Kidney (tissue), 14 donors: ENCODE results near the gene PLB1. TPM values are rescaled to one million over a fixed set of nuclear protein-coding genes. Genes with fewer than 3 reads are reported as not detected.

Source experiments
- DNase-seq, 5 donors: peaks; one replicate each; pipeline ENCODE4 v3.0.0-alpha.2; 2013 to 2020
- FAIRE-seq: peaks from 2 replicates; lab custom pipeline; 2012; peaks lifted over from hg19 to GRCh38; lab: Jason Lieb, UNC
- H3K27ac ChIP-seq, 2 donors: one replicate each; pipeline ENCODE4 v1.7.0; 2013; ENCODE audit warnings: low read depth in 2 of 2, low read length in 2 of 2, inconsistent platforms in 1 of 2
- H3K27me3 ChIP-seq: one replicate; pipeline ENCODE4 v1.7.1; 2013; ENCODE audit warnings: low read length, inconsistent platforms; ENCODE audit not compliant: control insufficient read depth, insufficient read depth
- H3K36me3 ChIP-seq, 3 donors: one replicate each; pipeline versions ENCODE4 v1.7.0 to v1.7.1; 2013; ENCODE audit warnings: low read length in 3 of 3, control low read depth in 1 of 3, inconsistent platforms in 1 of 3; ENCODE audit not compliant: insufficient read depth in 3 of 3, control insufficient read depth in 2 of 3
- H3K4me1 ChIP-seq, 3 donors: one replicate each; pipeline versions ENCODE4 v1.7.0 to v1.7.1; 2013; ENCODE audit warnings: low read length in 3 of 3, inconsistent platforms in 1 of 3, low read depth in 1 of 3; ENCODE audit not compliant: control insufficient read depth in 2 of 3, insufficient read depth in 2 of 3
- H3K4me3 ChIP-seq, 3 donors: one replicate each; pipeline versions ENCODE4 v1.7.0 to v1.8.1; 2013; ENCODE audit warnings: low read length in 3 of 3, control low read depth in 1 of 3, inconsistent platforms in 1 of 3
- H3K9ac ChIP-seq, 3 donors: one replicate each; pipeline versions ENCODE4 v1.7.0 to v1.7.1; 2013; ENCODE audit warnings: low read length in 3 of 3, control low read depth in 1 of 3, inconsistent platforms in 1 of 3
- H3K9me3 ChIP-seq, 3 donors: one replicate each; pipeline versions ENCODE4 v1.7.0 to v1.7.1; 2013; ENCODE audit warnings: low read length in 3 of 3, control low read depth in 1 of 3, inconsistent platforms in 1 of 3; ENCODE audit not compliant: control insufficient read depth in 2 of 3, insufficient read depth in 1 of 3
- intact Hi-C: fragments of 100-400 bp; cut with DNase I; formaldehyde crosslinking; loops from one replicate; pipeline ENCODE4 v1.11.1; 2022
- polyA plus RNA-seq: library from polyadenylated mRNA; stranded (reverse); fragments of 350-450 nt; fragmentation: Illumina TruSeq; extraction: RNeasy Lipid Tissue Mini Kit (QIAGEN cat#74804); gene quantifications from one replicate; pipeline ENCODE4 v1.2.3, GENCODE V29; 2014; ENCODE audit warnings: low read depth, low replicate concordance; ENCODE audit not compliant: insufficient read depth
- total RNA-seq: library from RNA; stranded (reverse); fragmentation: NEBNext Ultra II Directional; extraction: Animal tissue kit (Norgen Biotek cat#: 25700); gene quantifications from one replicate; pipeline ENCODE4 v1.2.1, GENCODE V29; 2021
- TF ChIP-seq, protein P1 (sequence below): IDR thresholded peaks from 3 replicates; pipeline ENCODE4 v1.5.1; 2012; ENCODE audit warnings: mild to moderate bottlenecking, moderate library complexity, borderline replicate concordance; ENCODE audit not compliant: insufficient read depth; ENCODE audit errors: extremely low read depth
- donor health status: control.
- donor health status: control.
- donor health status: control.
- donor health status: control.
- donor health status: control.
- donor health status: DM: yes; HTN: yes; CAD: no.
- donor health status: Normal renal cell carcinoma (clear cell type).

The PLB1 gene
- total and polyA plus RNA-seq, 2 donors from 2014 or later: 0.95 to 6.8 TPM

- Histone ChIP-seq H3K9me3 (no peaks in the 10 kb centered on the region), H3K4me1 (no peaks in the 10 kb centered on the region), H3K36me3 (no peaks in the 10 kb centered on the region), H3K9ac (no peak overlapping the region), H3K4me3 (no peak overlapping the region), H3K27ac (no peak overlapping the region), H3K27me3 (no peaks in the 10 kb centered on the region)
- TF ChIP-seq, protein P1, sequence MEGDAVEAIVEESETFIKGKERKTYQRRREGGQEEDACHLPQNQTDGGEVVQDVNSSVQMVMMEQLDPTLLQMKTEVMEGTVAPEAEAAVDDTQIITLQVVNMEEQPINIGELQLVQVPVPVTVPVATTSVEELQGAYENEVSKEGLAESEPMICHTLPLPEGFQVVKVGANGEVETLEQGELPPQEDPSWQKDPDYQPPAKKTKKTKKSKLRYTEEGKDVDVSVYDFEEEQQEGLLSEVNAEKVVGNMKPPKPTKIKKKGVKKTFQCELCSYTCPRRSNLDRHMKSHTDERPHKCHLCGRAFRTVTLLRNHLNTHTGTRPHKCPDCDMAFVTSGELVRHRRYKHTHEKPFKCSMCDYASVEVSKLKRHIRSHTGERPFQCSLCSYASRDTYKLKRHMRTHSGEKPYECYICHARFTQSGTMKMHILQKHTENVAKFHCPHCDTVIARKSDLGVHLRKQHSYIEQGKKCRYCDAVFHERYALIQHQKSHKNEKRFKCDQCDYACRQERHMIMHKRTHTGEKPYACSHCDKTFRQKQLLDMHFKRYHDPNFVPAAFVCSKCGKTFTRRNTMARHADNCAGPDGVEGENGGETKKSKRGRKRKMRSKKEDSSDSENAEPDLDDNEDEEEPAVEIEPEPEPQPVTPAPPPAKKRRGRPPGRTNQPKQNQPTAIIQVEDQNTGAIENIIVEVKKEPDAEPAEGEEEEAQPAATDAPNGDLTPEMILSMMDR: no peak
- DNase-seq: no peak
- FAIRE-seq: no peak
- intact Hi-C loops: loop anchor here (10.0 kb wide), 1 partner anchor 745 kb away; no protein-coding TSS in a partner anchor
Measured at GRCh38 chr2:28449488-28450395, 46.1 kb upstream of the PLB1 start.

DNA sequence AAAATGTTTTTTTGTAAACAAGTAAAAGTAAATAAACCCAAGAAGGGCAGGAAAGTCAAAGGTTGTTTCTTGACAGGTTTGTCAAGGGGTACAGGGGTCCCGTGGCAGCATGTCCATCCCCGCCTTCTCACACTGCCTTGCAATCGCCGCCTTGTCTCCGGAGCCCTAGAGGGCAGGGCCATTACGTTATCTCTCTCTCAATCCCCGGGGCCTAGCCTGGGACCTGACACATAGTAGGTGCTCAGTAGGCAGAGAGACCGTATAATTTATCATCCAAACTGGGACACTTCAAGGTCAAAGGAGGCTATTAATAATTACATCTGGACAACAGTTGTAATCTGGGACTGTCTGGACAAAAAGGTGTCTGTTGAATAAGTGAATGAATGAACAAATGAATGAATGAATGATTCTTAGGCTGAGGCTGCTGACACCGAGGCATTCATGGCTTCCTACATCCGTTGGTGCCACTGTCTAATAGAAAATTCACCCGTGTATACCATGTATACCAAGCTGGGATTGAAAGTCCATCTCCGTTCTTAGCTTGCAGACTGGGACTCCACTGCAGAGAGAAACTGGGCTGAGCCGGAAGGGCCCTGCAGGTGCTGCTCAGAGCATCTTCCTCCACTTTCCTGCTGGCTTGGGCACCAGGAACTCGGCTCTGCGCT is 44.8 kb upstream of the PLB1 start:
- no peak for FAIRE-seq
- H3K4me1 ChIP-seq: no peaks in the 10 kb centered on the region
- H3K27ac ChIP-seq: no peak overlapping the region
- intact Hi-C loops: loop anchor here (10.0 kb wide), 1 partner anchor 746 kb away; no protein-coding TSS in a partner anchor
- TF ChIP-seq, protein P1: no peak
- H3K9ac ChIP-seq: no peak overlapping the region
- H3K27me3 ChIP-seq: no peaks in the 10 kb centered on the region
- H3K4me3 ChIP-seq: no peak overlapping the region
- no peaks in the 10 kb centered on the region for H3K36me3 ChIP-seq
- no peaks in the 10 kb centered on the region for H3K9me3 ChIP-seq
- DNase-seq: no peak

DNA sequence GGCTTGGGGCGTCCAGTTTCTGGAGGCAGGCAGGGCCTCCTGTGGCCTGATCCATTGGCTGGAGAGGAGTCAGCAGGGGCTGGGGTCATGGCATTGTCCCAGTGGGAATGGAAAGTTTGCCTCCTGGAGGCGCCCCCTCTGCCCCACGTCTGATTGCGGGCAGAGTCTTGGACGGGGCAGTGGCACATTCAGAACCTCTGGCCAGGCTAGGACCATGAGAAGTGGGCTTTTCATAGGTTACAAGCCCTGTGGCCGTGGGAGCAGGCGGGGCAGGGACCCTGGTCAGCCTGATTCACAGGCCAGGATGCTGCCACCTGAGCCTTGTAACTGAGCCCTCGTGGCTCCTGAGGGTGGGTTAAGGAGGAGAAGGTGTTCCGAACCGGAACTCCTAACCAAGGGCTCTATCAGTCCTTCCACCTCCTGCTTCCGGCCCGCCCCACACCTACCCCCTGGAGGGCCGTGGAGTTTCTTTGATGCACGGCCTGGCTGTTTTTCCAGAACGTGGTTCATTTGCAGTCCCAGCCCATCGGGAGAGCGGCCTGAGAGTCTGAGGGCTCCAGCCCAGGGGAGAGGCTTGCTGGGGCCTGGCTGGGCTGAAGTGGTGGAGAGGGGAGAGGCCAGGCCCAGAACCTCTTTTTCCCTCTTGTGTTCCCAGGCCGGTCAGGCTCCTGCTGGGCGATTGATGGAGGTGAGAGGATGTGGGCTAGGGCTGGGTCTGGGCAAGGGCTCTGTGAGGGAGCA is 43.9 kb upstream of the PLB1 start:
- Histone ChIP-seq H3K36me3 (no peaks in the 10 kb centered on the region), H3K4me1 (no peaks in the 10 kb centered on the region), H3K27me3 (no peaks in the 10 kb centered on the region), H3K4me3 (no peak overlapping the region), H3K27ac (no peak overlapping the region), H3K9ac (no peak overlapping the region), H3K9me3 (no peaks in the 10 kb centered on the region)
- TF ChIP-seq, protein P1: no peak
- DNase-seq (no peak), FAIRE-seq (no peak)
- intact Hi-C loops: loop anchor here (10.0 kb wide), 1 partner anchor 747 kb away; no protein-coding TSS in a partner anchor
